WTC11 (cell line): Measurements from ENCODE around the gene ACYP1.

Experiments
- SP1 ChIP-seq: sonication (generic); formaldehyde crosslinking; conservative IDR thresholded peaks from 2 replicates; pipeline ENCODE4 v1.8.1; 2022; ENCODE audit warnings: missing genetic modification reagents
- TF ChIP-seq, protein P1 (sequence below): sonication (generic); formaldehyde crosslinking; IDR thresholded peaks from 2 replicates; pipeline ENCODE4 v1.8.0; 2022; ENCODE audit warnings: mild to moderate bottlenecking, missing genetic modification reagents
- TF ChIP-seq, protein P2 (sequence below): fragments of 200-600 bp; IDR thresholded peaks from 2 replicates; pipeline ENCODE4 v1.8.0; 2022; ENCODE audit warnings: antibody characterized with exemption
- TF ChIP-seq, protein P3 (sequence below): sonication (generic); formaldehyde crosslinking; IDR thresholded peaks from 2 replicates; pipeline ENCODE4 v1.8.1; 2023; ENCODE audit warnings: mild to moderate bottlenecking, missing genetic modification reagents

DNA sequence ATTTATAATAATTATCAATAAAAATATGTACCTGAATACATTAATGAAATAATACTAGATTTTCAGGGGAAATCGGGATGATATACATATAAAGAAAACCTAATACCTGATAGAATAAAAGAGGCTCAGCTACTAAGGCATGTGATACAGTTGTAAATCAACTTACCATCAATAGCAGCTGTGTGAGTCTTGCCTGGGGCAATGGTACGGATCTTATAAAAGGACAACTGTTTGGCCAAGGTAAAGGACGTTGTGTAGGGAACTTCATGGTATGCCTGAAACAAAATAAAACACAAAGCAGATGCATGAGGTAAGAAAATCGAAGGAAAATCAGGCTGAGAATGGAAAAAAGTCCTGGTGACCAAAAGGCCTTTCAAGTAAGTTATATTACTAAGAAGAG lies 37.7 kb upstream of the ACYP1 start:
- TF ChIP-seq, protein P1, sequence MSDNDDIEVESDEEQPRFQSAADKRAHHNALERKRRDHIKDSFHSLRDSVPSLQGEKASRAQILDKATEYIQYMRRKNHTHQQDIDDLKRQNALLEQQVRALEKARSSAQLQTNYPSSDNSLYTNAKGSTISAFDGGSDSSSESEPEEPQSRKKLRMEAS: no peak
- TF ChIP-seq, protein P2, sequence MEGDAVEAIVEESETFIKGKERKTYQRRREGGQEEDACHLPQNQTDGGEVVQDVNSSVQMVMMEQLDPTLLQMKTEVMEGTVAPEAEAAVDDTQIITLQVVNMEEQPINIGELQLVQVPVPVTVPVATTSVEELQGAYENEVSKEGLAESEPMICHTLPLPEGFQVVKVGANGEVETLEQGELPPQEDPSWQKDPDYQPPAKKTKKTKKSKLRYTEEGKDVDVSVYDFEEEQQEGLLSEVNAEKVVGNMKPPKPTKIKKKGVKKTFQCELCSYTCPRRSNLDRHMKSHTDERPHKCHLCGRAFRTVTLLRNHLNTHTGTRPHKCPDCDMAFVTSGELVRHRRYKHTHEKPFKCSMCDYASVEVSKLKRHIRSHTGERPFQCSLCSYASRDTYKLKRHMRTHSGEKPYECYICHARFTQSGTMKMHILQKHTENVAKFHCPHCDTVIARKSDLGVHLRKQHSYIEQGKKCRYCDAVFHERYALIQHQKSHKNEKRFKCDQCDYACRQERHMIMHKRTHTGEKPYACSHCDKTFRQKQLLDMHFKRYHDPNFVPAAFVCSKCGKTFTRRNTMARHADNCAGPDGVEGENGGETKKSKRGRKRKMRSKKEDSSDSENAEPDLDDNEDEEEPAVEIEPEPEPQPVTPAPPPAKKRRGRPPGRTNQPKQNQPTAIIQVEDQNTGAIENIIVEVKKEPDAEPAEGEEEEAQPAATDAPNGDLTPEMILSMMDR: no peak
- TF ChIP-seq SP1: no peak
- TF ChIP-seq, protein P3, sequence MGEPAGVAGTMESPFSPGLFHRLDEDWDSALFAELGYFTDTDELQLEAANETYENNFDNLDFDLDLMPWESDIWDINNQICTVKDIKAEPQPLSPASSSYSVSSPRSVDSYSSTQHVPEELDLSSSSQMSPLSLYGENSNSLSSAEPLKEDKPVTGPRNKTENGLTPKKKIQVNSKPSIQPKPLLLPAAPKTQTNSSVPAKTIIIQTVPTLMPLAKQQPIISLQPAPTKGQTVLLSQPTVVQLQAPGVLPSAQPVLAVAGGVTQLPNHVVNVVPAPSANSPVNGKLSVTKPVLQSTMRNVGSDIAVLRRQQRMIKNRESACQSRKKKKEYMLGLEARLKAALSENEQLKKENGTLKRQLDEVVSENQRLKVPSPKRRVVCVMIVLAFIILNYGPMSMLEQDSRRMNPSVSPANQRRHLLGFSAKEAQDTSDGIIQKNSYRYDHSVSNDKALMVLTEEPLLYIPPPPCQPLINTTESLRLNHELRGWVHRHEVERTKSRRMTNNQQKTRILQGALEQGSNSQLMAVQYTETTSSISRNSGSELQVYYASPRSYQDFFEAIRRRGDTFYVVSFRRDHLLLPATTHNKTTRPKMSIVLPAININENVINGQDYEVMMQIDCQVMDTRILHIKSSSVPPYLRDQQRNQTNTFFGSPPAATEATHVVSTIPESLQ (CRISPR knock-in tag): no peak
